Keratinocyte (primary cell): Measurements from ENCODE around the gene FUOM.

Experiments
- EZH2 ChIP-seq: IDR thresholded peaks from one replicate; pipeline ENCODE4 v1.6.1; 2012; ENCODE audit warnings: inconsistent platforms, mild to moderate bottlenecking, low read length, moderate library complexity
- TF ChIP-seq, protein P1 (sequence below), 3 experiments: IDR thresholded peaks in 1 of 3; conservative IDR thresholded peaks in 1 of 3; optimal IDR thresholded peaks in 1 of 3; 2 replicates in 2 of 3; 3 replicates in 1 of 3; pipeline versions ENCODE3 to v1.5.1; 2011; ENCODE audit warnings: low read length in 3 of 3, mild to moderate bottlenecking in 3 of 3, moderate library complexity in 2 of 3, control low read depth in 1 of 3, inconsistent platforms in 1 of 3; ENCODE audit not compliant: insufficient read depth in 2 of 3; ENCODE audit errors: extremely low read depth in 1 of 3

DNA sequence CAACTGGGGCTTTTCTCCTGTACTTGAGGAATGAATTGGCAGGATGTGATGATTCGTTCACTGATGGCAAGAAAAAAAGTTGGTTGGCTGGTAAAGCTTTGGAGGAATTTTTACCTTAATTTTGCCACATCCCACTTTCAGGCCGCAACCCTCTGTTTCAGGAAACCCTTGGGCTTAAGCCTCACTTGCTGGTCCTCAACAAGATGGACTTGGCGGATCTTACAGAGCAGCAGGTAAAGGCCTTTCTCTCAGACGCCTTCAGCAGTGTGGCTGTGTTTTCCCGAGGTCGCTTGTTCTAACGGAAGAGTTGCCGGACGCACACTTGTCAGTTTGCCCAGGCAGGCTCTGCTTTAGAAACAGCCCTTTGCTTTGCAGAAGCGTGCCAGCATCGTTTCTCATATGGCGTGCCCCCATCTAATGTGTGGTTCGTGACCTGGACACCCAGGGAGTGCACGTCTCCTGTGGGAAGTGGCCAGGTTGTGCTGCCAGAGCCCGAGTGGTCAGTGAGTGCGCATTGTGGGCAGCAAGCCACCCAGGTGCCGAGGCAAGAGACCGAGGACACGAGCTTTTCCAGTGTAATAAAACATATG is 38.3 kb upstream of the FUOM start:
- TF ChIP-seq, protein P1, sequence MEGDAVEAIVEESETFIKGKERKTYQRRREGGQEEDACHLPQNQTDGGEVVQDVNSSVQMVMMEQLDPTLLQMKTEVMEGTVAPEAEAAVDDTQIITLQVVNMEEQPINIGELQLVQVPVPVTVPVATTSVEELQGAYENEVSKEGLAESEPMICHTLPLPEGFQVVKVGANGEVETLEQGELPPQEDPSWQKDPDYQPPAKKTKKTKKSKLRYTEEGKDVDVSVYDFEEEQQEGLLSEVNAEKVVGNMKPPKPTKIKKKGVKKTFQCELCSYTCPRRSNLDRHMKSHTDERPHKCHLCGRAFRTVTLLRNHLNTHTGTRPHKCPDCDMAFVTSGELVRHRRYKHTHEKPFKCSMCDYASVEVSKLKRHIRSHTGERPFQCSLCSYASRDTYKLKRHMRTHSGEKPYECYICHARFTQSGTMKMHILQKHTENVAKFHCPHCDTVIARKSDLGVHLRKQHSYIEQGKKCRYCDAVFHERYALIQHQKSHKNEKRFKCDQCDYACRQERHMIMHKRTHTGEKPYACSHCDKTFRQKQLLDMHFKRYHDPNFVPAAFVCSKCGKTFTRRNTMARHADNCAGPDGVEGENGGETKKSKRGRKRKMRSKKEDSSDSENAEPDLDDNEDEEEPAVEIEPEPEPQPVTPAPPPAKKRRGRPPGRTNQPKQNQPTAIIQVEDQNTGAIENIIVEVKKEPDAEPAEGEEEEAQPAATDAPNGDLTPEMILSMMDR (optimal IDR thresholded peaks at IDR 0.05 in 1 of 3, IDR thresholded peaks at IDR 0.05 in 1 of 3, conservative IDR thresholded peaks at IDR 0.05 in 1 of 3; ENCODE audit: extremely low read depth in 1 of 3, insufficient read depth in 2 of 3, low read length in 3 of 3), result no peak
- TF ChIP-seq EZH2, result no peak
